SK-N-MC (cell line): ENCODE results near the gene MAPK1IP1L.

Experiments
- DNase-seq: peaks from one replicate; pipeline ENCODE4 v3.0.0-alpha.2; 2011; ENCODE audit warnings: low read depth, low spot score
- H3K27ac ChIP-seq: fragments of 200-600 bp; sonication (generic); 2 replicates; pipeline ENCODE4 v1.5.1; 2016; ENCODE audit warnings: mixed run types
- H3K36me3 ChIP-seq: fragments of 200-600 bp; sonication (generic); 2 replicates; pipeline ENCODE4 v1.6.1; 2017; ENCODE audit warnings: antibody characterized with exemption, low read length, mixed read lengths; ENCODE audit not compliant: insufficient read depth
- H3K4me3 ChIP-seq: fragments of 200-600 bp; sonication (generic); 2 replicates; pipeline ENCODE4 v1.5.1; 2016
- H3K9ac ChIP-seq: fragments of 200-600 bp; sonication (generic); 2 replicates; pipeline ENCODE4 v1.8.0; 2017; ENCODE audit warnings: mixed run types, mixed read lengths; ENCODE audit not compliant: insufficient read length
- H3K9me3 ChIP-seq: fragments of 200-600 bp; sonication (generic); 2 replicates; pipeline ENCODE4 v1.6.1; 2017; ENCODE audit warnings: low read depth, mild to moderate bottlenecking, antibody characterized with exemption, low read length, moderate library complexity, mixed read lengths
- EZH2 ChIP-seq: fragments of 200-600 bp; sonication (generic); IDR thresholded peaks from one replicate; pipeline ENCODE4 v1.6.1; 2017; ENCODE audit warnings: antibody characterized with exemption
- FOXP2 ChIP-seq: optimal IDR thresholded peaks from 2 replicates; pipeline ENCODE3; 2011; ENCODE audit warnings: mild to moderate bottlenecking, moderate library complexity; ENCODE audit not compliant: insufficient read depth; ENCODE audit errors: extremely low read length, control extremely low read depth
- POLR2AphosphoS5 ChIP-seq: IDR thresholded peaks from 2 replicates; pipeline ENCODE4 v1.6.1; 2012; ENCODE audit warnings: mild to moderate bottlenecking, low read depth, low read length, borderline replicate concordance

MAPK1IP1L gene

GRCh38 chr14:55115460-55115859 lies 64.0 kb downstream of the MAPK1IP1L start:
- no peak for TF ChIP-seq POLR2AphosphoS5
- no peak for TF ChIP-seq FOXP2
- TF ChIP-seq EZH2, result no peak
- Histone ChIP-seq H3K9me3 (no peaks in the 10 kb centered on the region), H3K4me3 (no peak overlapping the region), H3K36me3 (no peaks in the 10 kb centered on the region), H3K9ac (no peak overlapping the region), H3K27ac (no peak overlapping the region)
- no peak for DNase-seq

DNA sequence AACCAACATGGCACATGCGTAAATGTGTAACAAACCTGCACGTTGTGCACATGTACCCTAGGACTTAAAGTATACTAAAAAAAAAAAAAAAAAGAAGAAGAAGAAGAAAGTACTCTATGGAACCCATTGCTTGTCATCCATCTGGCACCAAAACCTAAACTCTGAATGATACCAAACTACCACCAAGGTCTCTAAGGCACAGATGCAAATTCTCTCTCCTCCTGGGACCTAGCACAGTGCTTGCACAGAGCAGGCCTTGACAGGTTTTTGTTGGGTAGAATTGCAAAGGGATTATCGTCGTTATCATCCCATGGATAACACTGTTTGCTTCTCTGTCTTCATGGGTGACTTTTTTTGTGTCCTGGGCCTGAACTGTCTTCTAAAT lies 64.4 kb downstream of the MAPK1IP1L start:
- Histone ChIP-seq H3K9ac (no peak overlapping the region), H3K27ac (no peak overlapping the region), H3K36me3 (no peaks in the 10 kb centered on the region), H3K9me3 (no peaks in the 10 kb centered on the region), H3K4me3 (no peak overlapping the region)
- TF ChIP-seq POLR2AphosphoS5 (no peak), EZH2 (no peak), FOXP2 (no peak)
- DNase-seq, result no peak

- no peak overlapping the region for H3K9ac ChIP-seq
- no peaks in the 10 kb centered on the region for H3K9me3 ChIP-seq
- no peaks in the 10 kb centered on the region for H3K36me3 ChIP-seq
- no peak for TF ChIP-seq EZH2
- no peak for TF ChIP-seq FOXP2
- no peak for TF ChIP-seq POLR2AphosphoS5
- no peak overlapping the region for H3K27ac ChIP-seq
- DNase-seq, result no peak
- H3K4me3 ChIP-seq, result no peak overlapping the region
Observed at GRCh38 chr14:55116246-55117030, 65.0 kb downstream of the MAPK1IP1L start.

GRCh38 chr14:55117803-55118441 lies 66.5 kb downstream of the MAPK1IP1L start:
- DNase-seq, result no peak
- Histone ChIP-seq H3K9me3 (no peaks in the 10 kb centered on the region), H3K9ac (no peak overlapping the region), H3K4me3 (no peak overlapping the region), H3K27ac (no peak overlapping the region), H3K36me3 (no peaks in the 10 kb centered on the region)
- TF ChIP-seq FOXP2 (no peak), EZH2 (no peak), POLR2AphosphoS5 (no peak)

GRCh38 chr14:55118761-55119160 lies 67.3 kb downstream of the MAPK1IP1L start:
- TF ChIP-seq POLR2AphosphoS5 (no peak), EZH2 (no peak), FOXP2 (no peak)
- no peaks in the 10 kb centered on the region for H3K9me3 ChIP-seq
- no peak overlapping the region for H3K9ac ChIP-seq
- no peak for DNase-seq
- no peak overlapping the region for H3K4me3 ChIP-seq
- no peak overlapping the region for H3K27ac ChIP-seq
- no peaks in the 10 kb centered on the region for H3K36me3 ChIP-seq
